OCI-LY3 (cell line): ENCODE results near the gene SLC1A7.

Experiments used
- CTCF ChIP-seq: fragments of 200-600, 300-600 bp; sonication (generic); IDR thresholded peaks from 2 replicates; pipeline ENCODE4 v1.5.1; 2014; ENCODE audit warnings: antibody characterized with exemption, low read length, low read depth
- EZH2phosphoT487 ChIP-seq: fragments of 200-600 bp; shearing (Covaris generic); IDR thresholded peaks from 2 replicates; pipeline ENCODE4 v1.6.1; 2018; ENCODE audit warnings: antibody characterized with exemption, mixed run types, low read depth

- no peak for TF ChIP-seq CTCF
- TF ChIP-seq EZH2phosphoT487: no peak
Observed at GRCh38 chr1:53130878-53131589, 11.4 kb downstream of the SLC1A7 start.
